Activated T-helper 9 cell treated with anti-CD3 and anti-CD28 coated beads, Interleukin-2, amount 50 U/mL, for 16 hours (primary cell): ENCODE data around the gene GLT1D1.

Experiments used
- DNase-seq: peaks from one replicate; pipeline ENCODE4 v3.0.0-alpha.2; 2020; ENCODE audit warnings: low read depth

The GLT1D1 gene

GRCh38 chr12:128916425-128916824 lies 63.1 kb downstream of the GLT1D1 start:
- no peak for DNase-seq

DNA sequence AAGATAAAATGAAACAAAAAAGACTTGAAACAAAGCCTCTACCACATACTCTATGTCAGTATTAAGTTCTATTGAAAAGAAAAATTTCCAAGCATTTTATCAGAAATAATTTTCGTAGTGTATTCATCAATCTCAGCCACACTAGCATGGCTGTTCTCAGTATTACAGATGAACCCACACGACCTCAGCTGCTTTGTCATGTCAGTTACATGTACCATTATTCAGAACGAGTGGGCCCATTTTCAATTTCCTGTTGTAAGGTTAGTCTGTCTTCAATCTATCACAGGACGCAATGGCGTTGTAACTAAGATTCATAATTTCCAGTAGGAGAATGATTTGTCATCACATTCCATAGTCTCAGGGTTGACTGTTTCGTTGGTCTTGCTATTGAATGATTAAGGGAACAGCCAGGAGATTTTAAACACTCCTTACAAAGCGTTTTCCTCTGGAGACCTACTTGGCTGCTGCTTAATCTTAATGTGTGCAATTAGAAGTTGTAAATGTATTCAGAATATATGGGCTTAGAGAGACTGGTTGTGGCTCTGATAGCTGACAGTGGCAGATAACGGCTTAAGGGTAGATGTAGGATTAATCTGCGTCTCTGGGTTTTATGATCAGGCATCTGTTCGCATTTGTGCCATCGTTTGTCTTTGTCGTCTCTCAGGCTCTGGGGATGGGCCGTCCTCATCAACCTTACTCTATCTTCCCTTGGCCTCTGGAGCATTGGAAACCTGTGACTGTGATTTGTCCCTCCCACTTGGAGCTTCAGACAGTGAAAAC lies 65.4 kb downstream of the GLT1D1 start:
- no peak for DNase-seq

DNA sequence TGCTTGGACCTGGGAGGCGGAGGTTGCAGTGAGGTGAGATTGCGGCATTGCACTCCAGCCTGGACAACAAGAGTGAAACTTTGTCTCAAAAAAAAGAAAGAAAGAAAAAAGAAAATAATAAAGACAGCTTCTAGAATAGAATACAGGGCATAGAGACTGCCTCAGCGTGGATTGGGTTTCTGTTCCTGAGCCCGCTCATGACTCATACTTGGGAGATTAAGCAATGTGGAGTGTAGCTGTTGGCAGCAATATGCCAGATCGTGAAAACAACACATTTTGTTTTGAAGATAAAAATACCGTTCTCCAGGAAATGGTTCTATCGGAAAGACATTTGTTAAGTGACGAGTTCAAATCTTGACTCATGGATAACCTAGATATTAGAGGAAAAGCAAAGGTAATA lies 67.2 kb downstream of the GLT1D1 start:
- DNase-seq, result no peak

DNA sequence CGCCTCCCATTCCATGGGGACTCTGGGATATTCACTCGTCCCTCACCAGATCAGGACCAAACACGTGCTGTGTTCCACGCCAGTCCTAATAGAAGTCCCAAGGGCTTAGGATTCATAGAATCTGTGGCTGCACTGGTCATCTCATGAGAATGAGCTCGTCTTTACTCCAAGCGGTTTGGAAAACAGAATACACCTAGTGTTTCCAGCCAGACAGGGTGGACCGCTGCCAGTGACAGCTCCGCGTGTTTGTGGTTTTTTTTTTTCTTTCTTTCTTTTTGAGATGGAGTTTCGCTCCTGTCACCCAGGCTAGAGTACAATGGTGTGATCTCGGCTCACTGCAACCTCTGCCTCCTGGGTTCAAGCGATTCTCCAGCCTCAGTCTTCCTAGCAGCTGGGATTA lies 75.1 kb downstream of the GLT1D1 start:
- no peak for DNase-seq

GRCh38 chr12:128929057-128929456 lies 75.8 kb downstream of the GLT1D1 start:
- DNase-seq, result no peak

DNA sequence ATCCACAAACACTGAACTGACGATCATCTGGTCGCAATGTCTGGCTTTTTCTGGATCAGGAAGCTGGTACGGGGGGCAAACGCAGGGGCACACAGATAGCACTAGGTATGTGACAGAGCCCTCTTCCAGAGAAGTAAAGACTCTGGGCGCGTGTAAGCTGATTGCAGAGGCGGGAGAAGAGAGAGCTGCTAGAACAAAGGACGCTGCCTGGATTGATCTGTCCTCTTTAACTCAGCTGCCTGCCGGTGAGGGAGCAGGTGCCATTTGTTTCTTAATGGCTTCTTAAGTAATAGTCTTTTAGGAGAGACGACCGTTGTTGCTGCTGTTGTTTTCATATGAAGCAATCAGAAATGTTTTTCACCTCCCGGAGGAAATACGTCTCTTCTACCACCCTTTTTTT lies 77.3 kb downstream of the GLT1D1 start:
- DNase-seq, result no peak

DNA sequence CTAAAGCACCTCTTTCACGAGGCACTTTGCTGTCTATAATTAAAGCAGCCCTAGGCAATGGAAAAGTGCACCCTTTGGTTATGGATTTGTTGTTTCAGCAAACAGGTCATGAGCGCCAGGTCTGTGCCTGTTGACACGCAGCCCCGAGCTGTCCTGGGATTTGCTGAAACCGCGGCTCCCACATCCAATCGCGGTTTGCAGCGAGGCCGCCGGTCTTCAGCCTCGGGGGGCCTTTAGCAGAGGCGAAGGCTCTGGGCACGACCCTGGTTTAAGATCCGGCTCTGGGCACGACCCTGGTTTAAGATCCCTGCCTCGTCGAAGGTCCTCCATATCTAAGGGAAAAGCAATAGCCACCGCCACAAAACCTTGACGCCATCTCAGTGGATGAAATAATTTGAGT lies 79.2 kb downstream of the GLT1D1 start:
- DNase-seq, result no peak

DNA sequence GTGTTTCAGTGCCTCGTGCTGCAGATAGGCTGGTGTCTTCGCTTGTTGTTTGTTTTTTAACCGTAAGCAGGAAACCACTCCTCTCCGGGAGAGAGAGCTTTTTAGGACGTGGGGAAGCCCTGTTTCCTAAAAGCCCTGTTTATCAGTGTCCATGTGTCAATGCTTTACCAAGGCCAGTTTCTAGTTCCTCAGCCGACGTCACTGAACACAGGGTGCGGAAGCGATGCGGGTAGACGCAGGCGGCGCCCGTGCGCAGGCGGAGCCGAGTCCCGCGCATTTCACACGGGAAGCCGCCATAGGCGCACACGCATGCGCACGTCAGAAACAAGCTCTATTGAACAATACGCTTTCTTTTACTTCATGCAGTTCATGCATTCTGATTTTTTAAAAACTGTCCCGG lies 79.8 kb downstream of the GLT1D1 start:
- DNase-seq, result no peak

- DNase-seq, result no peak
Measured at GRCh38 chr12:128933926-128934325, 80.6 kb downstream of the GLT1D1 start.

DNA sequence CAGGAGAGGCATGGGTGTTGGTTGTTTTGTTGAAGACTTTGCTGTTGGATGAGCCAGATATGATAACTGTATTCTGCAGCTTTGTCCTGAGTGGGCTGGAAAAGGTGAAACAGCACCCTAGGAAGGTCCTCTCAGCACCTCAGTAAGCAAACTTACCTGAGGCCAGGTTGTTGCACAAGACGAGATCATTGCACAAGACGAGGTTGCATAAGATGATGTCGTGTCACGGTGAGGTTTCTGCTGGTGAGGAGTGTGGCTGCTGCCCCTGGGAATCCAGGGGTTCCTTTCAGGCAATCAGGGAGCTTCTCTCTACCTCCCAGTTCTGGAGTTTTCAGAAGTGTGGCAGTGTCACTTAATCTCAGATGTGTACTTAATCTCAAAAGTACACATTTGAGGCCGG lies 85.6 kb downstream of the GLT1D1 start:
- no peak for DNase-seq

GRCh38 chr12:128940090-128940888 lies 87.0 kb downstream of the GLT1D1 start:
- no peak for DNase-seq

GRCh38 chr12:128940974-128941373 lies 87.7 kb downstream of the GLT1D1 start:
- DNase-seq, result no peak

DNA sequence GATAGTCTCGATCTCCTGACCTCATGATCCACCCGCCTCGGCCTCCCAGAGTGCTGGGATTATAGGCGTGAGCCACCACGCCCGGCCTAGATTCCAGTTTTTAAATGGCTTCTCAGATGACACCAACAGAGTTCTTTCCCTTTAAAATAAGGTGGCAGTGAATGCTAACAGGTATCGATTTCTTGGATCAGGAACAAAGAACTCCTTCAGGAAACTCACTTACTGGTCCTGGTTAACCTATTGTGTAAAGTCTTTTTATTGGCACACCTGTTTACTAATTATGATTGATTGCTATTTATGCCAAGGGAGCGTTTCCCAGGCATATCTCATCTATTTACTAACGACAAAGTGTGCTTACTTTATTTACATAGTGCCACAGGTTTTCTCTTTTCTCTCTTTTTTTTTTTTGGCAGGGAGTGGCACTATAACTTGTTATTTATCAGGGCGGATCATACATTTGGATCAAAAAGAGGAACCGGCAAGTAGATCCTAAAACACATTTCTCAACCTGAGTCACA lies 89.7 kb downstream of the GLT1D1 start:
- no peak for DNase-seq

- no peak for DNase-seq
Measured at GRCh38 chr12:128944956-128945355, 91.7 kb downstream of the GLT1D1 start.

DNA sequence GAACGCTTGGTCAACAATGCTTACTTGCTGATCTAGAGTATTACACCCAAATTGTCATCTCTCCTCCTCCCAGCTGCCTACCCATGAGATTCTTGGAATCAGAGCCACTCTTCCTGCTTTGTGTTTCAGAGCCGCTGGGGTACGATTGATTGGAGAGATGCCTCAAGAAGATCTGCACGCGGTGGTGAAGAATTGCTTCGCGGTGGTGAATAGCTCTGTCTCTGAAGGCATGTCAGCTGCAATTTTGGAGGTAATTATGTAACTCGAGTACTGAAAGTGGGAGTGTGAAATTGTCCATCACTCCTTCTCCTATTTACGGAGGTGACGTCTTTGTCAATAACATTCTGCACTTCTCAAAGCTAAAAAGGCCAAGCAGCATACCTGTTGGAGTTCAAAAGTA lies 93.9 kb downstream of the GLT1D1 start:
- no peak for DNase-seq

GRCh38 chr12:128949086-128949485 lies 95.8 kb downstream of the GLT1D1 start:
- no peak for DNase-seq

- DNase-seq, result no peak
Measured at GRCh38 chr12:128951448-128951847, 98.2 kb downstream of the GLT1D1 start.

DNA sequence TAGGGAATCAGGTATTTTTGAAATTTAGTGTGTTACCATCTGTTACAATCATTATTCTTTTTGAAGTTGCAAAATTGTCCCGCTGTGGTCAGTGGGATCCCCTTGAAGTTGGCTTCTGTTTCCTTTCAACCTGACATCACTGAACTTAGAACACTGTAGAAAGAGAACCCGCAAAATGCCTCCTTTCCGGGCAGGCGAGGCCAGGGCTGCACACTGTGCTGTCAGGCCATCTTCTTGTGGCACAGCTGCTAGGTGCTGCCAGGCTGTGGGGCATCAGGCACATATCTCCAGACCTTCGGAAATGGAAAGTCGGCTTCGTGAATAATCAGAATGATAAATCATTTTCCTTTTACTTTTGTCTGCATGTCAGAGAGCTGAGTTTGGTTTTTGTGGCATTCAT lies 103.5 kb downstream of the GLT1D1 start:
- DNase-seq, result no peak

DNA sequence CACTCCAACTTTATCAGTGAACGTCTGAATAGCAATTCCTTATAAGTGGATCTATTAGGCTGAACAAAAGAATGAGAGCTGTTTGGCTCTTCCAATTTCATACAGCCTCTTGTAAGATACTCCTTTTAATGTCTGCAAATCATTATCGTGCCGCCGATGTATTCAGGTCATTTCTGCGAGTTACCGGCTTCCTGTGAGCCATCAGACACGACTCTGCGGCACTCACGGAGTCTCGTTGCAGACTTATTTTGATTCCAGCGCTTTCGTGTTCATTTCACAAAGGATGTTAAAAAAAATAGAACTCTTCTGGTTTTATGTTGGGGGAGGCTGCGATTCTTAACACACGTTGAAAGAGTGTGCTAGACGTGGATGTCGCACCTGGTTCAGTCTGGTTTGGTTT lies 106.6 kb downstream of the GLT1D1 start:
- no peak for DNase-seq

DNA sequence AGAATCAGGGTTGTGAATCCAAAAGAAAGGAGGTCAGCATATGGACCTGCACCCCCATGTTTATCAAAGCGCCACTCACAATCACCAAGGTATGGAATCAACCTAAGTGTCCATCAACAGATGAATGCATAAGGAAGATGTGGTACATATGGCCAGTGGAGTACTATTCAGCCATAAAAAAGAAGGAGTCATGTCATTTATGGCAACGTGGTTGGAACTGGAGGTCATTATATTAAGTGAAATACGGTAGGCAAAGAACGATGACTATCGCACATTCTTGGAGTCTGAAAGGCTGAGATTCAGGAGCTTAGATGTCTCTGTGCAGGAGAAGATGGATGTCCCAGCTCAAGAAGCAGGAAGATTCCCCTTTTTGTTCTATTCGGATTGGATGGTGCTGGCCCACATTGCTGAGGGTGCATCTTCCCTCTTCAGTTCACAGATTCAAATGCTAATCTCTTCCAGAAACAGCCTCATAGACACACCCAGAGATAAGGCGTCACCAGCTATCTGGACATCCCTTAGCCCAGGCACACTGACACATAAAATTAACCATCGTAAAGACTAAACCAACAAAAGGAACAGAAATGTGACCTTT lies 108.1 kb downstream of the GLT1D1 start:
- no peak for DNase-seq

- no peak for DNase-seq
Measured at GRCh38 chr12:128961957-128962356, 108.7 kb downstream of the GLT1D1 start.

- DNase-seq, result no peak
Measured at GRCh38 chr12:128966203-128966810, 113.0 kb downstream of the GLT1D1 start.

GRCh38 chr12:128968668-128969067 lies 115.4 kb downstream of the GLT1D1 start:
- no peak for DNase-seq
